Naive B cell (primary cell): ENCODE data around the gene PACC1. TPM values are rescaled to one million over a fixed set of nuclear protein-coding genes. Genes with fewer than 3 reads are reported as not detected.
"Not testable (repeated sequence)": the region's sequence is repeated elsewhere in the genome, so short reads cannot be mapped to it uniquely, and the experiment has no call there.

Experiments
- ATAC-seq, 2 donors: fragments of 150-1000 bp; cut with Tn5 transposase; 2 replicates each; pipeline ENCODE4 v1.10.0; 2021; ENCODE audit warnings: low read depth in 2 of 2, mild to moderate bottlenecking in 2 of 2, moderate library complexity in 2 of 2
- DNase-seq: peaks from one replicate; pipeline ENCODE4 v3.0.0; 2022
- H3K27ac Mint-ChIP-seq, 6 donors: one replicate each; pipeline ENCODE4 v1.8.0; 2020 to 2022; ENCODE audit warnings: mild to moderate bottlenecking in 6 of 6, mixed read lengths in 6 of 6, moderate library complexity in 5 of 6, inconsistent platforms in 2 of 6
- H3K27me3 Mint-ChIP-seq, 3 donors: one replicate each; pipeline ENCODE4 v1.8.0; 2021 to 2022; ENCODE audit warnings: mixed read lengths in 3 of 3, mild to moderate bottlenecking in 1 of 3
- H3K36me3 Mint-ChIP-seq, 2 donors: one replicate each; pipeline ENCODE4 v1.8.0; 2020 to 2022; ENCODE audit warnings: mixed read lengths in 2 of 2, inconsistent platforms in 1 of 2, mild to moderate bottlenecking in 1 of 2
- H3K4me1 Mint-ChIP-seq, 3 donors: one replicate each; pipeline ENCODE4 v1.8.0; 2020 to 2022; ENCODE audit warnings: mixed read lengths in 3 of 3, inconsistent platforms in 1 of 3, mild to moderate bottlenecking in 1 of 3, moderate library complexity in 1 of 3
- H3K4me3 Mint-ChIP-seq, 8 donors: one replicate each; pipeline ENCODE4 v1.8.0; 2020 to 2022; ENCODE audit warnings: mild to moderate bottlenecking in 8 of 8, mixed read lengths in 8 of 8, moderate library complexity in 8 of 8, inconsistent platforms in 2 of 8
- H3K9me3 Mint-ChIP-seq, 7 donors: one replicate each; pipeline ENCODE4 v1.8.0; 2020 to 2022; ENCODE audit warnings: mixed read lengths in 7 of 7, mild to moderate bottlenecking in 5 of 7, inconsistent platforms in 2 of 7, moderate library complexity in 1 of 7
- polyA plus RNA-seq, 6 donors: library from polyadenylated mRNA; unstranded; fragments of 300-500 nt; fragmentation: Illumina TruSeq; gene quantifications; one replicate each; pipeline ENCODE4 v1.2.3, GENCODE V29; 2021; ENCODE audit warnings: low read depth in 6 of 6

PACC1 gene
- polyA plus RNA-seq, 6 donors from 2014 or later = 14.1 to 20.8 (median 18.7) TPM

- Mint-ChIP-seq H3K36me3 (peaks cover 0 to 2% of the 10 kb centered on the region in 2 donors), H3K9me3 (no peaks in the 10 kb centered on the region), H3K27ac (peak overlapping the region in 3 of 6 donors; percentile 17 to 77 (median 36)), H3K4me3 (no peak overlapping the region), H3K4me1 (peaks cover 9 to 29% (median 12%) of the 10 kb centered on the region in 3 donors), H3K27me3 (no peaks in the 10 kb centered on the region)
- DNase-seq (no peak), ATAC-seq (no peak)
Observed at GRCh38 chr1:212328248-212328647, 86.4 kb downstream of the PACC1 start.

GRCh38 chr1:212326541-212326940, 88.1 kb downstream of the PACC1 start:
- Mint-ChIP-seq H3K4me3 (no peak overlapping the region), H3K4me1 (peaks cover 9 to 33% (median 12%) of the 10 kb centered on the region in 3 donors), H3K9me3 (no peaks in the 10 kb centered on the region), H3K27me3 (no peaks in the 10 kb centered on the region), H3K36me3 (peaks cover 0 to 4% of the 10 kb centered on the region in 2 donors), H3K27ac (no peak overlapping the region)
- DNase-seq (no peak), ATAC-seq (no peak)

- H3K36me3 Mint-ChIP-seq = peaks cover 0 to 4% of the 10 kb centered on the region in 2 donors
- H3K27ac Mint-ChIP-seq = peak overlapping the region in 1 of 6 donors; percentile 41
- H3K4me1 Mint-ChIP-seq = peaks cover 5 to 27% (median 9%) of the 10 kb centered on the region in 3 donors
- H3K27me3 Mint-ChIP-seq = no peaks in the 10 kb centered on the region
- H3K4me3 Mint-ChIP-seq = no peak overlapping the region
- DNase-seq = no peak
- no peak for ATAC-seq
- H3K9me3 Mint-ChIP-seq = no peaks in the 10 kb centered on the region
Observed at GRCh38 chr1:212323066-212323465, 91.6 kb downstream of the PACC1 start.

- not testable (repeated sequence) for H3K9me3 Mint-ChIP-seq, H3K27me3 Mint-ChIP-seq, H3K4me3 Mint-ChIP-seq, H3K36me3 Mint-ChIP-seq, DNase-seq, ATAC-seq, H3K27ac Mint-ChIP-seq
- peaks cover 18 to 38% (median 23%) of the 10 kb centered on the region in 3 donors for H3K4me1 Mint-ChIP-seq
Observed at GRCh38 chr1:212321031-212321430, 93.7 kb downstream of the PACC1 start.

- H3K4me3 Mint-ChIP-seq = no peak overlapping the region
- H3K4me1 Mint-ChIP-seq = peaks cover 18 to 33% (median 25%) of the 10 kb centered on the region in 3 donors
- no peaks in the 10 kb centered on the region for H3K9me3 Mint-ChIP-seq
- H3K36me3 Mint-ChIP-seq = peaks cover 0 to 6% of the 10 kb centered on the region in 2 donors
- H3K27ac Mint-ChIP-seq = peak overlapping the region in 1 of 6 donors; percentile 54
- DNase-seq (no peak), ATAC-seq (no peak)
- no peaks in the 10 kb centered on the region for H3K27me3 Mint-ChIP-seq
Observed at GRCh38 chr1:212317916-212318315, 96.8 kb downstream of the PACC1 start.

- ATAC-seq (no peak), DNase-seq (no peak)
- no peaks in the 10 kb centered on the region for H3K27me3 Mint-ChIP-seq
- H3K4me1 Mint-ChIP-seq = peaks cover 18 to 40% (median 27%) of the 10 kb centered on the region in 3 donors
- H3K36me3 Mint-ChIP-seq = peaks cover 0 to 6% of the 10 kb centered on the region in 2 donors
- no peaks in the 10 kb centered on the region for H3K9me3 Mint-ChIP-seq
- H3K4me3 Mint-ChIP-seq = no peak overlapping the region
- peak overlapping the region in 4 of 6 donors; percentile 12 to 60 (median 14) for H3K27ac Mint-ChIP-seq
Observed at GRCh38 chr1:212315907-212316306, 98.8 kb downstream of the PACC1 start.

GRCh38 chr1:212315184-212315583, 99.5 kb downstream of the PACC1 start:
- Mint-ChIP-seq H3K36me3 (peaks cover 0 to 7% of the 10 kb centered on the region in 2 donors), H3K27me3 (no peaks in the 10 kb centered on the region), H3K27ac (no peak overlapping the region), H3K4me1 (peaks cover 25 to 47% (median 32%) of the 10 kb centered on the region in 3 donors), H3K4me3 (no peak overlapping the region), H3K9me3 (no peaks in the 10 kb centered on the region)
- DNase-seq = no peak
- no peak for ATAC-seq

Other genes starting within 250 kb of the PACC1 start
- 10 to 100 TPM; 22.0 to 38.2 (median 31.7) TPM for gene PPP2R5A, start 129.5 kb downstream of the PACC1 start, polyA plus RNA-seq
- 10 to 100 TPM; 31.7 to 93.4 (median 64.3) TPM for gene NENF, start 18.0 kb upstream of the PACC1 start, polyA plus RNA-seq
- 1 to 10 TPM in 1 of 6 donors, under 1 TPM in 4, not detected in 1; 0.35 to 1.0 (median 0.76) TPM for gene ATF3, start 193.9 kb upstream of the PACC1 start, polyA plus RNA-seq